HG03280 (cell line): ENCODE measurements around the gene CRYGB.
"Not testable (repeated sequence)": the region's sequence is repeated elsewhere in the genome, so short reads cannot be mapped to it uniquely, and the experiment has no call there.

Experiments used
- ATAC-seq: cut with Tn5 transposase; IDR thresholded peaks from one replicate; pipeline ENCODE4 v1.9.1; 2021; ENCODE audit warnings: mild to moderate bottlenecking, moderate library complexity; ENCODE audit not compliant: unreplicated experiment

Gene CRYGB

GRCh38 chr2:208150956-208151355 is 5.0 kb upstream of the CRYGB start:
- ATAC-seq: no peak

- ATAC-seq: no peak
These were observed 4.1 kb upstream of the CRYGB start for GRCh38 chr2:208150094-208150493.

GRCh38 chr2:208148803-208149202 is 2.8 kb upstream of the CRYGB start:
- ATAC-seq: no peak

GRCh38 chr2:208147759-208148158 is 1.8 kb upstream of the CRYGB start:
- ATAC-seq: no peak

- no peak for ATAC-seq
These were observed 1.1 kb upstream of the CRYGB start for GRCh38 chr2:208147008-208147407.

GRCh38 chr2:208142925-208143799 is 2.8 kb downstream of the CRYGB start:
- ATAC-seq: no peak

GRCh38 chr2:208142240-208142924 is 3.6 kb downstream of the CRYGB start:
- ATAC-seq: no peak

GRCh38 chr2:208139447-208139846 is 6.5 kb downstream of the CRYGB start:
- no peak for ATAC-seq

GRCh38 chr2:208138334-208138733 is 7.6 kb downstream of the CRYGB start:
- not testable (repeated sequence) for ATAC-seq

- no peak for ATAC-seq
These were observed 9.3 kb downstream of the CRYGB start for GRCh38 chr2:208136716-208137094.

- ATAC-seq: no peak
These were observed 9.9 kb downstream of the CRYGB start for GRCh38 chr2:208135794-208136715.

GRCh38 chr2:208134928-208135586 is 10.9 kb downstream of the CRYGB start:
- ATAC-seq: no peak

- ATAC-seq: no peak
These were observed 15.2 kb downstream of the CRYGB start for GRCh38 chr2:208130712-208131110.

- no peak for ATAC-seq
These were observed 15.9 kb downstream of the CRYGB start, which contains the start of gene CRYGC for GRCh38 chr2:208129744-208130711. TSS of gene CRYGC (minus strand) at chr2:208129828. CDS start at chr2:208129792, 36 bp downstream.

GRCh38 chr2:208128136-208128535 is 17.8 kb downstream of the CRYGB start:
- no peak for ATAC-seq

GRCh38 chr2:208127090-208127489 is 18.9 kb downstream of the CRYGB start:
- ATAC-seq: no peak

- no peak for ATAC-seq
These were observed 20.7 kb downstream of the CRYGB start for GRCh38 chr2:208125251-208125650.

GRCh38 chr2:208124013-208124715 is 21.8 kb downstream of the CRYGB start, which contains the start of gene CRYGD:
TSS of gene CRYGD (minus strand) at chr2:208124524. CDS start at chr2:208124473, 51 bp downstream.
- ATAC-seq: not testable (repeated sequence)

- no peak for ATAC-seq
These were observed 23.7 kb downstream of the CRYGB start for GRCh38 chr2:208122248-208122647.
